Esophagus muscularis mucosa (tissue), 4 donors: ENCODE measurements around the gene TTC3. TPM values are rescaled to one million over a fixed set of nuclear protein-coding genes. Genes with fewer than 3 reads are reported as not detected.

Source experiments
- DNase-seq: peaks from one replicate; pipeline ENCODE4 v3.0.0-alpha.2; 2017; ENCODE audit errors: extremely low spot score
- H3K27ac ChIP-seq, 4 donors: fragments of 200-600 bp; sonication (generic); replicated peaks in 1 of 4; 1 replicate in 3 of 4; 2 replicates in 1 of 4; pipeline ENCODE4 v1.5.1; 2016 to 2019; ENCODE audit warnings: mild to moderate bottlenecking in 1 of 4
- H3K27me3 ChIP-seq, 4 donors: fragments of 200-600 bp; sonication (generic); one replicate each; pipeline versions ENCODE4 v1.5.1 to v1.6.0; 2016 to 2019
- H3K36me3 ChIP-seq, 4 donors: fragments of 200-600 bp; sonication (generic); one replicate each; pipeline ENCODE4 v1.5.1; 2016 to 2019
- H3K4me1 ChIP-seq, 4 donors: fragments of 200-600 bp; sonication (generic); one replicate each; pipeline ENCODE4 v1.5.1; 2016 to 2019
- H3K4me3 ChIP-seq, 4 donors: fragments of 200-600 bp; sonication (generic); 1 replicate in 2 of 4; 2 replicates in 2 of 4; pipeline ENCODE4 v1.5.1; 2016 to 2019; ENCODE audit warnings: mild to moderate bottlenecking in 4 of 4, moderate library complexity in 1 of 4
- H3K9me3 ChIP-seq, 4 donors: fragments of 200-600 bp; sonication (generic); 1 replicate in 3 of 4; 2 replicates in 1 of 4; pipeline ENCODE4 v1.5.1; 2016 to 2019
- CTCF ChIP-seq, 3 experiments: fragments of 200-600 bp in 2 of 3; fragments of 450-650 bp in 1 of 3; sonication (generic) in 2 of 3; IDR thresholded peaks; one replicate each; pipeline ENCODE4 v1.5.1; 2017 to 2019; ENCODE audit warnings: antibody characterized with exemption in 3 of 3, mild to moderate bottlenecking in 2 of 3, moderate library complexity in 1 of 3
- EP300 ChIP-seq: sonication (generic); formaldehyde crosslinking; IDR thresholded peaks from one replicate; pipeline ENCODE4 v1.6.1; 2017; ENCODE audit warnings: antibody characterized with exemption
- POLR2A ChIP-seq: fragments of 450-650 bp; IDR thresholded peaks from one replicate; pipeline ENCODE4 v1.6.1; 2017; ENCODE audit warnings: antibody characterized with exemption, moderate library complexity, mild to moderate bottlenecking, low read depth
- POLR2AphosphoS5 ChIP-seq, 2 donors: sonication (generic); formaldehyde crosslinking; IDR thresholded peaks; one replicate each; pipeline ENCODE4 v1.6.1; 2017; ENCODE audit warnings: antibody characterized with exemption in 2 of 2
- WGBS: methylation state at CpG from one replicate; pipeline ENCODE4 v1.1.5; 2018; 5-methylcytosine and 5-hydroxymethylcytosine counted together
- intact Hi-C: fragments of 100-400 bp; cut with DNase I; formaldehyde crosslinking; loops from one replicate; pipeline ENCODE4 v1.15.1; 2023
- total RNA-seq, 4 donors: library from RNA; depleted of rRNA; stranded (reverse); fragments of >200 nt; gene quantifications; one replicate each; pipeline versions ENCODE4 v1.1.0 to v1.2.1, GENCODE V29; 2016

The TTC3 gene
- total RNA-seq, 4 donors from 2014 or later, result 86.0 to 162 (median 104) TPM

GRCh38 chr21:37182222-37182621 is 109.2 kb downstream of the TTC3 start:
- Histone ChIP-seq H3K27ac (no peak overlapping the region), H3K4me3 (no peak overlapping the region), H3K27me3 (no peaks in the 10 kb centered on the region), H3K36me3 (peaks cover 0 to 68% (median 39%) of the 10 kb centered on the region in 4 donors), H3K9me3 (no peaks in the 10 kb centered on the region), H3K4me1 (no peaks in the 10 kb centered on the region)
- WGBS, result 81% methylated on average over 6 of the region's 6 CpGs
- DNase-seq, result no peak
- intact Hi-C loops, result no loop called here
- TF ChIP-seq EP300 (no peak), POLR2A (no peak), POLR2AphosphoS5 (IDR thresholded peaks at IDR 0.05) (no peak), CTCF (IDR thresholded peaks at IDR 0.05) (no peak)

GRCh38 chr21:37183749-37184148 is 110.7 kb downstream of the TTC3 start:
- H3K27ac ChIP-seq, result no peak overlapping the region
- no peaks in the 10 kb centered on the region for H3K27me3 ChIP-seq
- H3K9me3 ChIP-seq, result no peaks in the 10 kb centered on the region
- 93% methylated on average over 3 of the region's 3 CpGs for WGBS
- intact Hi-C loops, result no loop called here
- no peak for DNase-seq
- peaks cover under 1 to 68% (median 42%) of the 10 kb centered on the region in 4 donors for H3K36me3 ChIP-seq
- H3K4me3 ChIP-seq, result no peak overlapping the region
- no peaks in the 10 kb centered on the region for H3K4me1 ChIP-seq
- no peak for TF ChIP-seq POLR2AphosphoS5 (IDR thresholded peaks at IDR 0.05)
- no peak for TF ChIP-seq POLR2A
- no peak for TF ChIP-seq CTCF (IDR thresholded peaks at IDR 0.05)
- no peak for TF ChIP-seq EP300

GRCh38 chr21:37184784-37185593 is 111.9 kb downstream of the TTC3 start:
- no peak overlapping the region for H3K27ac ChIP-seq
- 92% methylated on average over 9 of the region's 9 CpGs for WGBS
- intact Hi-C loops, result no loop called here
- no peak overlapping the region for H3K4me3 ChIP-seq
- TF ChIP-seq POLR2AphosphoS5 (IDR thresholded peaks at IDR 0.05) (no peak), EP300 (no peak), CTCF (IDR thresholded peaks at IDR 0.05) (no peak), POLR2A (no peak)
- no peaks in the 10 kb centered on the region for H3K9me3 ChIP-seq
- peaks cover 5 to 68% (median 48%) of the 10 kb centered on the region in 4 donors for H3K36me3 ChIP-seq
- H3K4me1 ChIP-seq, result no peaks in the 10 kb centered on the region
- no peak for DNase-seq
- H3K27me3 ChIP-seq, result no peaks in the 10 kb centered on the region

- Histone ChIP-seq H3K27me3 (no peaks in the 10 kb centered on the region), H3K36me3 (peaks cover 5 to 79% (median 51%) of the 10 kb centered on the region in 4 donors), H3K9me3 (no peaks in the 10 kb centered on the region), H3K27ac (no peak overlapping the region), H3K4me3 (no peak overlapping the region), H3K4me1 (no peaks in the 10 kb centered on the region)
- 76% methylated on average over 2 of the region's 2 CpGs for WGBS
- TF ChIP-seq CTCF (IDR thresholded peaks at IDR 0.05) (no peak), POLR2AphosphoS5 (IDR thresholded peaks at IDR 0.05) (no peak), POLR2A (no peak), EP300 (no peak)
- intact Hi-C loops, result no loop called here
- DNase-seq, result no peak
These were observed 113.9 kb downstream of the TTC3 start for GRCh38 chr21:37186983-37187382.

- intact Hi-C loops, result no loop called here
- Histone ChIP-seq H3K36me3 (peaks cover 5 to 82% (median 51%) of the 10 kb centered on the region in 4 donors), H3K27ac (no peak overlapping the region), H3K4me3 (no peak overlapping the region), H3K4me1 (no peaks in the 10 kb centered on the region), H3K27me3 (no peaks in the 10 kb centered on the region), H3K9me3 (no peaks in the 10 kb centered on the region)
- no peak for DNase-seq
- TF ChIP-seq POLR2A (no peak), EP300 (no peak), CTCF (IDR thresholded peaks at IDR 0.05) (no peak), POLR2AphosphoS5 (IDR thresholded peaks at IDR 0.05) (no peak)
- WGBS, result 100% methylated on average over 1 of the region's 1 CpG
These were observed 115.8 kb downstream of the TTC3 start for GRCh38 chr21:37188825-37189224.
